Measurements from ENCODE around the gene DRAXIN. TPM values are rescaled to one million over a fixed set of nuclear protein-coding genes. Genes with fewer than 3 reads are reported as not detected.

Gene DRAXIN
- total RNA-seq, 2 donors from 2014 or later = 0.05 to 0.51 TPM

Other genes with a start within 250 kb of the DRAXIN start
- 1 to 10 TPM in 1 of 2 donors, under 1 TPM in 1; 0.80 to 1.7 TPM for gene DISP3, start 212.6 kb upstream of the DRAXIN start, total RNA-seq
- 10 to 100 TPM; 14.1 to 16.9 TPM for gene FBXO2, start 37.3 kb upstream of the DRAXIN start, total RNA-seq
- gene FBXO44, start 36.8 kb upstream of the DRAXIN start, total RNA-seq = 10 to 100 TPM; 29.5 to 51.2 TPM
- 10 to 100 TPM; 12.5 to 17.7 TPM for gene FBXO6, start 27.5 kb upstream of the DRAXIN start, total RNA-seq
- 10 to 100 TPM; 37.3 to 67.8 TPM for gene MAD2L2, start 10.6 kb upstream of the DRAXIN start, total RNA-seq
- gene AGTRAP, start 44.4 kb downstream of the DRAXIN start, total RNA-seq = 100 to 1,000 TPM; 114 to 123 TPM
- 1 to 10 TPM in 1 of 2 donors, not detected in 1; 10.0 TPM for gene C1orf167, start 70.5 kb downstream of the DRAXIN start, total RNA-seq
- gene MTHFR, start 114.3 kb downstream of the DRAXIN start, total RNA-seq = 10 to 100 TPM; 27.6 to 75.0 TPM
- 10 to 100 TPM; 13.4 to 45.0 TPM for gene CLCN6, start 114.5 kb downstream of the DRAXIN start, total RNA-seq
- gene NPPA, start 156.1 kb downstream of the DRAXIN start, total RNA-seq = 1 to 10 TPM in 1 of 2 donors, not detected in 1; 1.3 TPM
- not detected for gene NPPB, start 167.2 kb downstream of the DRAXIN start, total RNA-seq
- 100 to 1,000 TPM; 104 to 137 TPM for gene KIAA2013, start 234.7 kb downstream of the DRAXIN start, total RNA-seq
- gene PLOD1, start 243.0 kb downstream of the DRAXIN start, total RNA-seq = 10 to 100 TPM; 73.6 to 80.2 TPM